Measurements from ENCODE around the gene ZNF785.
A peak's percentile ranks its signal among the peaks of the same experiment; 100 is the strongest.
"Not testable (repeated sequence)": the region's sequence is repeated elsewhere in the genome, so short reads cannot be mapped to it uniquely, and the experiment has no call there.

ZNF785 gene

DNA sequence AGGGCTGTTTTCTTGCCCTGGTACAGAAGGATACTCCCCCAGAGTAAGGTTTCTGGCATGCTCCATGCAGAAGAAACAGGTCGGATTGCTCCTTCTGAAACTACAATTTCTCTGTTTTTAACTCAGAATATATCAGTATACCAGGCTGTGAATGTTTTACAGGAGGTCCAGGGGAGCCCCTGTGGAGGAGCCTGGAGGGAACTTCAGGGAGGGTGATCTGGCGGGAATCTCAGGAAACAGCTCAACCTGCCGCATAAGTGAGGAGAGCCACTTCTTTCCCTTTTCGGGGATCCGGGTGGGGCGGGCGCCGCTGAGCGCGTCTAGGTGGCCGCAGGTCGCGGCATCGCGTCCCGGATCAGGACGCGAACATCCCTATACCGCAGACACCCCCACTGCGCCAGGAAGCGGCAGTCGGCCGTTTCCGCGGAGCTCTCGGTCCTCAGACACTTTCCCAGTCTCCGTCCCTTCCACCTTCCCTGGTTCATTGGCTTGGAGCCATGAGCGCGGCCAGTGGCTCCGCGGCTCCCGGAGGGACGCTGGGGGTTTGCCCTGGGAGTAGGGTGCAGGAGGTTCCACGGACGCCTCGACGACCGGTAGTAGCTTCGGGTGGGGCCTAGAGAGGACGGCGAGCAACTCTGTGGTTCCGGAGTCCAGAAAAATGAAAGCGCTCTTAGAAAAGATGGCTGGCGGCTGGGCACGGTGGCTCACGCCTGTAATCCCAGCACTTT, 24.2 kb downstream of the ZNF785 start:
- no peak for DNase-seq

DNA sequence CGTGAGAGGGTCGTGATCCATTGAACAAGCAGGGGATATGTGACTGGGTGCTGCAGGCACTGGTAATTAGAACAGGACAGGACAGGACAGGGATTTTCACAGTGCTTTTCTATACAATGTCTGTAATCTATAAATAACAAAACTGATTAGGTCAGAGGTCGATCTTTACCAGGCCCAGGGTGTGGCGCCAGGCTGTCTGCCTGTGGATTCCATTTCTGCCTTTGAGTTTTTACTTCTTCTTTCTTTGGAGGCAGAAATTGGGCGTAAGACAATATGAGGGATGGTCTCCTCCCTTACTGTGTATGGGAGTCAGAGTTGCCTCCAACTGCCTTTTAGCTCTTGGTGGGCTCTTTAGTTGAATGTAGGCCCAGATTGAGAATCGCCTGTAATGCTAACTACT, 25.8 kb downstream of the ZNF785 start:
- DNase-seq: no peak

- no peak for DNase-seq
Observed at GRCh38 chr16:30558789-30559377, 26.6 kb downstream of the ZNF785 start.

- DNase-seq: peak; percentile 97
Observed at GRCh38 chr16:30557957-30558788, 27.3 kb downstream of the ZNF785 start, which contains the start of gene ZNF764. Gene ZNF764, minus strand, starts transcription at chr16:30558374. Its CDS starts 192 bp downstream, at chr16:30558182.

DNA sequence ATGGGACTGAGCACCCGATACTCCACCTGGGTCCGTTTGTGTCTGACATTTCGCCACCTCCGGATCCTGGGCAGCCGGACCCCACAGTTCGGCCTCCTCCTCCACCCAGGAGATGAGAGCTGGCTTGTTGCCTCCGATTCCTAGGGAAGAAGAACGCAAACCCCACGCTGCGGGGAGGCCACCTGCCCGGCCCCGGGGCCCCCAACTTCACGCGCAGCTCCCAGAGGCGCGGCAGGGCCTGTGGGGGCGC, 27.9 kb downstream of the ZNF785 start:
- no peak for DNase-seq

GRCh38 chr16:30556125-30556473, 29.4 kb downstream of the ZNF785 start:
- no peak for DNase-seq

DNA sequence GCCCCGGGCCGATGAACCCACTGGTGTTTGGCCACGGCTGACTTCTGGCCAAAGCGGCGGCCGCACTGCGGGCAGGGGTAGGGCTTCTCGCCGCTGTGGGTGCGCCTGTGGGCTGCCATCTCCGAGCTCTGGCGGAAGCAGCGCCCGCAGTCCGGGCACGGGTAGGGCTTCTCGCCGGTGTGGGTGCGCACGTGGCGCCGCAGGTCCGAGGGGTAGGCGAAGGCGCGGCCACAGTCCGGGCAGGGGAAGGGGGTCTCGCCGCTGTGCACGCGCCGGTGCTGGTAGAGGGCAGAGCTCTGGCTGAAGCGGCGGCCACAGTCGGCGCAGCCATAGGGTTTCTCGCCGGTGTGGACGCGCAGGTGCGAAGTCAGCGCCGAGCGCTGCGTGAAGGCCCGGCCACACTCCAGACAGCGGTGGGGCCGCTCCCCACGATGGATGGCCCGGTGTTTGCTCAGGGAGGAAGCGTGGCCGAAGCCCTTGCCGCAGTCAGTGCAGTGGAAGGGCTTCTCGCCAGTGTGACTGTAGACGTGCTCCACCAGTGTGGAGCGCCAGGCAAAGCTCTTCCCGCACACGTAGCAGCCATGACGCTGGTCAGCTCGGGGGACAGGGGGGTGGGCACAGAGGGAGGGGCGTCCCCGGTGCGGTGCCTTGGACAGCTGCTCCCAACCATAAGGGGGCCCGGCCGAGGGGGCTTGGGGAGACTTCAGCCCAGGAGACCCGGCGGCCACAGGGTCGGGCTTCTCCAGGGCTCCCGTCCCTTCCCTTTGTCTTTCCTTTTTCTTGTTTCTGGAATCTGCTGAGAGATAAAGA, 30.0 kb downstream of the ZNF785 start:
- no peak for DNase-seq

DNA sequence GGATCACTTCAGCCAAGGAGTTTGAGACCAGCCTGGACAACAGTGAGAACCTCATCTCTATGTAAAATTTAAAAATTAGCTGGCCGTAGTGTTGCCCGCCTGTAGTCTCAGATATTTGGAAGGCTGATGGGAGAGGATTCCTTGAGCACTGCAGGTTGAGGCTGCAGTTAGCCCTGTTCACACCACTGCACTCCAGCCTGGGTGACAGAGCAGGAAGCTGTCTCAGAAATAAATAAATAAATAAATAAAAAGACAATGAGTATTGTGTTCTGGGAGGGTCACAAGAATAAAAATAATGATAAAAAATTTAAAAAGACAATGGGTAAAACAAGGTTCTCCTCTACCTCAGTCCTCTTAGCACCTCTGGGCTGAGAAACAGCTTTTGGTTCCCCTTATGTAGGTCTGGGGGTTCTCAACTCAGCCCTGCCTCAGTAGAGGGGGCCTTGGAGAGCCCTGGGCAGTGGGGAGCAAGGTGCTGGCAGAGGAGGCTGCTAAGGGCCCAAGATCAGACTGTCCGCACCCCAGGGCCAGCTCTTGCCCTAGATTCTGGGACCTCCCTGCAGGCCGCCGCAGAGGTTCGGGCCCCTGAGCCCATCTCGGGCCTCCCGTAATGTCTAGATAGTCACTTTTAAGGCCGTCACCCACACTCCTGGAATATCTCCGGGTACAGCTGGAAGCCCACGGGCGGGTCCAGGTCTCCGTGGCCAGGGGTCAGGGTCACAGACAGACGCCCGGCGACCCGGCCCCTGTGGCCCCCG, 30.8 kb downstream of the ZNF785 start:
- no peak for DNase-seq

DNA sequence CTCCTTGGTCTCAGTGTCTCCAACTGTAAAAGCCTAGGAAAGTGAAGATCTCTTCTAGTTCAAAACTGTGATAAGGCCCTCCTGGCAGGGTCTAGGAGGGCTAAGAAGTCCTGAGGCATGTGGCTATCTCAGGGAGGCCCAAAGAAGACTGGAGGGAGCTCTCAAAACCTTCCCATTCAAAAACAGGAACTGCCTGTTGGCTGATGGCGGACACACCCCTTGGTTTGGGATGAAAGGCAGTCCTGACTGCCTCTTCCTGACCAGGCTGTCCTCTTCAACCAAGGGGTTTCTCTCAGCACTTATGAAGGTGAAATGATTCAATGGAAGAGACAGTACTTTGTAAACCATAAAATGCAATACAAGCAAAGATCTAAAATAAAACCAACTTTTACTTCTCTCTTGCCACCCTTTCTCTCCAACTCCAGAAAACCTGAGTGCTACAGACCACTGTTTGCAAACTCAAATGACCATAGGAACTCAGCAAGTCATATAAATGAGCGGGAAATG, 32.1 kb downstream of the ZNF785 start:
- no peak for DNase-seq

GRCh38 chr16:30552956-30553355, 32.5 kb downstream of the ZNF785 start:
- no peak for DNase-seq

DNA sequence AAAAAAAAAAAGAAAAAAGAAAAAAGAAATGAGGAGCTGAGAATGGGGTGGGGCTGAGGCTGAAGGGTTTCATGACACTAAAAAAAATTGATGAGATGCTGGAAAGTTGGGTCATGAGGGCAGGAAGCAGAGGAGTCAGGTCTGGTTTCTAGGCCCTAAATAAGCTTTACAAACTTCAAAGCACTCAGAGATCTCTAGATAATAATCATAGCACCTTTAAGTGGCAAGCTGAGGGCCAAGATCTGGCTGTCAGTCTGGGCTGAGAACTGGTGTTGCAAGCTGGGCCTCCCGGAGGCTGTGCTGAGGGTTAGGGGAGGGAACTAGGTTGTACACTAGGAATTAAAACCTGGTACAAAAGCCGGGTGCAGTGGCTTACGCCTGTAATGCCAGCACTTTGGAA, 33.7 kb downstream of the ZNF785 start:
- no peak for DNase-seq

DNA sequence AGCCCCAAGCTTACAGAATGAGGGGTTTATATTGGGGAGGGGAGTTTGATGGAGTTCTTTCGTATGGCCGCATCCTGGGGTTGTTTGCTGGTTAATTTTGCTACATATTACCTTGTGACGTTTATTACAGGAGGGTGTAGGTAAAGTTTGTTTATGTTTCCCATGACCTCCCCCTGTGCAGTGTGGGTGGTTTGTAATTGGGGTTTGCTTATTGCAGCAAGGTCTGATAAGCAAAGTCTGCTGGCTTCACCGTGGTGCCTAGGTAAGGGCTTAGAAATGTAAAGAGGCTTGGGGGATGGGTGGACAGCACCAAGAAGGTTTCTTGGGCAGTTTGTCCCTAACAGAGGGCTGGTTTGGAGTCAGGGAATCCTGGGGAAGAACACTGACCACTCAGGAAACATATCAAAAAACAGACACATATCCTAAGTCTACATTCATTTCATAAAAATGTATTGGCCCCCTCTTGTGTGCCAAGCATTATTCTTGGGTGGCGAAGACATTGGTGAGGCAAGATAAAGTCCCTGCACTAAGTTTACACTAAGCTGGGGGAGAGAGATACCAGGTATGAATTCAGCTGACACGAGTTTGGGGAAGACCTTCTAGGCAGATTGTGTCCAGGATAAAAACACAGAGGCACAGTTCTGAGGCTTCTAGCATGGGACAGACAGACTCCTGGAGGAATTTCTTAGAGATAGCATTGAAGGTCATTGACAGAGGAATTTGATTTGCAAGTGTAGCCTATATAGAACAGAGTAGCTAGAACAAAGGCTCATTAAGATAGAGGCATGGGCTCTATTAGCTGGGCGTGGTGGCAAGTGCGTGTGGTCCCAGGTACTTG, 36.9 kb downstream of the ZNF785 start:
- no peak for DNase-seq

DNA sequence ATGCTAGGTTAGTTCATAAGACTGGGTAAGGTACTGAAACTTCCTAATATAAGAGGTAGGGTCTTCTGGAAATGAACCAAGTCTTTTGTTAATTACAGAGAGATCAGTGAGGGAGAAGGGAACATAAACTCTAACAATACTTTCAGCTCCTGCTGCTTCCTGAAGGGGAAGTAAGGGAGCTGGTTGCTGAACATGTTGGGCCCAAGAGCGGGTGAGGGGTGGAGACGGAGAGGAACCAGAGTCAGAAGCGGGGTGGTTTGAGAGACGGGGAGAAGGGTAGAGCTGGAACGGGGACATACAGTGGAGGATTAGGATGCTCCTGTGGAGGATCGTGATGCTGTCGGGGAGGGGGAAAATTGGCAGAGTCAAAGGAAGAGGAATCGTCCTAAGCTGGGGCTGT, 39.4 kb downstream of the ZNF785 start:
- DNase-seq: no peak

DNA sequence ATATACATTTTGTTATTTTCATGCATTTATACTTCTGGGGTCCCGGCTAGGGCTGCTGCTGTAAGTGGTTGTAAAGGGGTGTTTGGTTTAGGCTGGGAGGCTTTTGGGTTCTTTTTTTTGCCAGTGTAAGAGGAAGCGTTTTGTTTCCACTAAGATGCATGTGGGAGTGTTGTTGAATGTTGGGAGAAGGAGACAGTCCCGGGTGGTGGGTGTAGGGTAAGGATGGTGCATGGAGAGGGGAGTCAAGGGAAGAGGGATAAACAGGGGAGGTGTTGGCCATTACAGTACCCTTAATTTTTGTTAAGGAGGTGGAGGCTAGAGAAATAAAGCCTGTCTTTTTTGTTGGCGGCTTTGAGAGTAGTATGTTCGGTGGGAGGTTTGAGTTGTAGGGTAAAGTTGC, 42.4 kb downstream of the ZNF785 start:
- no peak for DNase-seq

DNA sequence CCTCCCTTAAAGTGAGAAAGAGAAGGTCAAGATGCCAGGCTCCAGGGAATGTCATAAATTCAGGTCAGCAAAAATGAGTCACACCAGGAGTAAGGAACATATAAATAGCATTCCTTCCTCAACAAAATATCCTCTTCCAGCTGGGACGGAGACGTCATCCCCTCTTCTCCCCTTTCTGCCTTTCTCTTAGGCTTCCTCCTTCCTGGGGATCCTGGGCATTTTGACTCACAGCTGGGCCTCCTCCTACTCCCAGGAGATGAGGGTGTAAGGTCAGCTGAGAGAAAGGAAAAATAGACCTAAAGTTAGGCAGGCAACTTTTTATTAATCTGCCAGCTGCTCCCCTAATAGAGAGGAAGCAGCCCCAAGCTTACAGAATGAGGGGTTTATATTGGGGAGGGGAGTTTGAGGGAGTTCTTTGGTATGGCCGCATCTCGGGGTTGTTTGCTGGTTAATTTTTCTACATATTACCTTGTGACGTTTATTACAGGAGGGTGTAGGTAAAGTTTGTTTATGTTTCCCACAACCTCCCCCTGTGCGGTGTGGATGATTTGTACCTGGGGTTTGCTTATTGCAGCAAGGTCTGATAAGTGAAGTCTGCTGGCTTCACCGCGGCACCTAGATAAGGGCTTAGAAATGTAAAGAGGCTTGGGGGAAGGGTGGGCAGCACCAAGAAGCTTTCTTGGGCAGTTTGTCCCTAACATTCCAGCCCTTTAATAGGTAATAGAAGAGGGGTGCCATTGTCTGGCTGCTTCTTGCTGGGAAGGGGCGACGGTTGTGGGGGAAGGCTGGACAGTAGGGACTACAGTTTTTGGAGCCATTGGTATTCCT, 43.8 kb downstream of the ZNF785 start:
- no peak for DNase-seq

GRCh38 chr16:30540916-30541464, 44.5 kb downstream of the ZNF785 start:
- not testable (repeated sequence) for DNase-seq

- not testable (repeated sequence) for DNase-seq
Observed at GRCh38 chr16:30539986-30540526, 45.4 kb downstream of the ZNF785 start.

- no peak for DNase-seq
Observed at GRCh38 chr16:30539000-30539964, 46.2 kb downstream of the ZNF785 start.

Measured in DMS79 (cell line).